H9 (cell line): ENCODE results near the gene C1orf116. TPM values are rescaled to one million over a fixed set of nuclear protein-coding genes. Genes with fewer than 3 reads are reported as not detected.
A peak's percentile ranks its signal among the peaks of the same experiment; 100 is the strongest.

ENCODE experiments used
- DNase-seq: peaks from one replicate; pipeline ENCODE4 v3.0.0-alpha.2; 2017
- H2AFZ ChIP-seq: one replicate; pipeline ENCODE4 v1.6.1; 2013; ENCODE audit warnings: mild to moderate bottlenecking, low read length, control low read depth, moderate library complexity
- H2AK5ac ChIP-seq: 2 replicates; pipeline ENCODE4 v1.6.1; 2013; ENCODE audit warnings: low read length, control low read depth, mixed read lengths; ENCODE audit not compliant: insufficient read length
- H2BK120ac ChIP-seq: one replicate; pipeline ENCODE4 v1.6.1; 2013; ENCODE audit warnings: low read depth, mild to moderate bottlenecking, low read length, control low read depth, inconsistent platforms; ENCODE audit not compliant: poor library complexity, severe bottlenecking
- H2BK12ac ChIP-seq: 2 replicates; pipeline ENCODE4 v1.6.1; 2013; ENCODE audit warnings: low read length, control low read depth, mixed read lengths, low read depth; ENCODE audit not compliant: insufficient read length
- H2BK15ac ChIP-seq: 2 replicates; pipeline ENCODE4 v1.6.1; 2013; ENCODE audit warnings: low read depth, low read length, control low read depth
- H2BK20ac ChIP-seq: one replicate; pipeline ENCODE4 v1.6.1; 2013; ENCODE audit warnings: low read depth, mild to moderate bottlenecking, low read length, control low read depth, inconsistent platforms; ENCODE audit not compliant: poor library complexity, severe bottlenecking
- H2BK5ac ChIP-seq: 2 replicates; pipeline ENCODE4 v1.6.1; 2013; ENCODE audit warnings: low read length, control low read depth, mixed read lengths; ENCODE audit not compliant: insufficient read length
- H3K14ac ChIP-seq: 2 replicates; pipeline ENCODE4 v1.6.1; 2013; ENCODE audit warnings: low read length, control low read depth; ENCODE audit not compliant: insufficient read depth
- H3K18ac ChIP-seq: 2 replicates; pipeline ENCODE4 v1.6.1; 2013; ENCODE audit warnings: low read depth, mild to moderate bottlenecking, mixed read lengths, low read length, control low read depth; ENCODE audit not compliant: insufficient read length
- H3K23ac ChIP-seq: 2 replicates; pipeline ENCODE4 v1.6.1; 2013; ENCODE audit warnings: low read length, control low read depth, mixed read lengths, low read depth; ENCODE audit not compliant: insufficient read length
- H3K23me2 ChIP-seq: 2 replicates; pipeline ENCODE4 v1.6.1; 2013; ENCODE audit warnings: low read depth, mild to moderate bottlenecking, mixed read lengths, low read length, control low read depth; ENCODE audit not compliant: insufficient read length, poor library complexity, severe bottlenecking
- H3K27ac ChIP-seq: 2 replicates; pipeline ENCODE4 v1.5.1; 2013; ENCODE audit warnings: low read length, control low read depth, mixed read lengths, low read depth; ENCODE audit not compliant: insufficient read length
- H3K27me3 ChIP-seq: 2 replicates; pipeline ENCODE4 v1.6.1; 2013; ENCODE audit warnings: low read length, control low read depth, inconsistent platforms; ENCODE audit not compliant: insufficient read depth
- H3K4ac ChIP-seq: 2 replicates; pipeline ENCODE4 v1.6.1; 2013; ENCODE audit warnings: low read depth, mild to moderate bottlenecking, control low read depth, inconsistent platforms, low read length, moderate library complexity
- H3K4me1 ChIP-seq: 2 replicates; pipeline ENCODE4 v1.6.1; 2013; ENCODE audit warnings: low read length, control low read depth, inconsistent platforms; ENCODE audit not compliant: insufficient read depth
- H3K4me2 ChIP-seq: 2 replicates; pipeline ENCODE4 v1.6.1; 2013; ENCODE audit warnings: low read length, control low read depth, mixed read lengths; ENCODE audit not compliant: insufficient read length, insufficient read depth
- H3K56ac ChIP-seq: 2 replicates; pipeline ENCODE4 v1.6.1; 2013; ENCODE audit warnings: low read depth, mild to moderate bottlenecking, mixed read lengths, low read length, control low read depth; ENCODE audit not compliant: insufficient read length
- H3K79me1 ChIP-seq: 2 replicates; pipeline ENCODE4 v1.6.1; 2013; ENCODE audit warnings: low read depth, mild to moderate bottlenecking, moderate library complexity, low read length, control low read depth, inconsistent platforms; ENCODE audit not compliant: insufficient read depth, poor library complexity, severe bottlenecking
- H3K79me2 ChIP-seq: 2 replicates; pipeline ENCODE4 v1.6.1; 2013; ENCODE audit warnings: low read length, control low read depth, inconsistent platforms; ENCODE audit not compliant: insufficient read depth
- H3K9ac ChIP-seq: 2 replicates; pipeline ENCODE4 v1.6.1; 2013; ENCODE audit warnings: low read length, control low read depth, mixed read lengths; ENCODE audit not compliant: insufficient read length; ENCODE audit errors: extremely low read depth
- H3K9me3 ChIP-seq: one replicate; pipeline ENCODE4 v1.6.1; 2013; ENCODE audit warnings: low read depth, low read length, inconsistent platforms; ENCODE audit not compliant: control insufficient read depth
- H3T11ph ChIP-seq: one replicate; pipeline ENCODE4 v1.6.1; 2013; ENCODE audit warnings: mild to moderate bottlenecking, low read length, control low read depth, inconsistent platforms
- H4K20me1 ChIP-seq: one replicate; pipeline ENCODE4 v1.6.1; 2013; ENCODE audit not compliant: control insufficient read depth, insufficient read length, insufficient read depth
- H4K5ac ChIP-seq: 2 replicates; pipeline ENCODE4 v1.6.1; 2013; ENCODE audit warnings: low read depth, mild to moderate bottlenecking, mixed read lengths, low read length, control low read depth; ENCODE audit not compliant: insufficient read length
- H4K8ac ChIP-seq: replicated peaks from 2 replicates; pipeline ENCODE4 v1.6.1; 2013; ENCODE audit warnings: low read length, control low read depth, mixed read lengths, low read depth; ENCODE audit not compliant: insufficient read length
- H4K91ac ChIP-seq: 2 replicates; pipeline ENCODE4 v1.6.1; 2013; ENCODE audit warnings: low read depth, mild to moderate bottlenecking, moderate library complexity, mixed read lengths, low read length, control low read depth; ENCODE audit not compliant: insufficient read length
- H3K27ac Mint-ChIP-seq, 3 experiments: 2 replicates in 2 of 3; 3 replicates in 1 of 3; pipeline ENCODE4 v1.8.0; 2020 to 2021; ENCODE audit warnings: mixed read lengths in 3 of 3, mild to moderate bottlenecking in 1 of 3, moderate library complexity in 1 of 3
- H3K27me3 Mint-ChIP-seq: 2 replicates; pipeline ENCODE4 v1.8.0; 2021; ENCODE audit warnings: low read depth, mild to moderate bottlenecking, moderate library complexity, mixed read lengths
- H3K36me3 Mint-ChIP-seq, 3 experiments: 2 replicates in 2 of 3; 3 replicates in 1 of 3; pipeline ENCODE4 v1.8.0; 2020 to 2021; ENCODE audit warnings: low read depth in 3 of 3, mixed read lengths in 3 of 3; ENCODE audit not compliant: insufficient read depth in 1 of 3
- H3K4me1 Mint-ChIP-seq, 2 experiments: 2 replicates each; pipeline ENCODE4 v1.8.0; 2020; ENCODE audit warnings: mixed read lengths in 2 of 2
- H3K4me3 Mint-ChIP-seq, 2 experiments: 2 replicates in 1 of 2; 3 replicates in 1 of 2; pipeline ENCODE4 v1.8.0; 2020 to 2021; ENCODE audit warnings: mild to moderate bottlenecking in 2 of 2, mixed read lengths in 2 of 2, moderate library complexity in 1 of 2
- H3K9me3 Mint-ChIP-seq, 2 experiments: 2 replicates in 1 of 2; 3 replicates in 1 of 2; pipeline ENCODE4 v1.8.0; 2020; ENCODE audit warnings: mild to moderate bottlenecking in 2 of 2, mixed read lengths in 2 of 2, moderate library complexity in 1 of 2
- WGBS: extraction: QIAGEN DNeasy Blood & Tissue Kit; methylation state at CpG from one replicate; pipeline ENCODE4 v1.1.7; 2013; ENCODE audit warnings: missing lambda C conversion rate, low lambda C conversion rate, mixed read lengths; ENCODE audit not compliant: insufficient read length; ENCODE audit errors: extremely low coverage; 5-methylcytosine and 5-hydroxymethylcytosine counted together
- total RNA-seq: library from RNA; stranded (reverse); gene quantifications from 2 replicates; pipeline ENCODE4 v1.2.1, GENCODE V29; 2021
- TF ChIP-seq, protein P1 (sequence below): fragments of 200-600 bp; sonication (generic); conservative IDR thresholded peaks from 3 replicates; pipeline ENCODE4 v1.8.0; 2021; ENCODE audit warnings: antibody characterized with exemption, mild to moderate bottlenecking

The C1orf116 gene
- total RNA-seq, 1 experiment from 2014 or later = 0.48 TPM

DNA sequence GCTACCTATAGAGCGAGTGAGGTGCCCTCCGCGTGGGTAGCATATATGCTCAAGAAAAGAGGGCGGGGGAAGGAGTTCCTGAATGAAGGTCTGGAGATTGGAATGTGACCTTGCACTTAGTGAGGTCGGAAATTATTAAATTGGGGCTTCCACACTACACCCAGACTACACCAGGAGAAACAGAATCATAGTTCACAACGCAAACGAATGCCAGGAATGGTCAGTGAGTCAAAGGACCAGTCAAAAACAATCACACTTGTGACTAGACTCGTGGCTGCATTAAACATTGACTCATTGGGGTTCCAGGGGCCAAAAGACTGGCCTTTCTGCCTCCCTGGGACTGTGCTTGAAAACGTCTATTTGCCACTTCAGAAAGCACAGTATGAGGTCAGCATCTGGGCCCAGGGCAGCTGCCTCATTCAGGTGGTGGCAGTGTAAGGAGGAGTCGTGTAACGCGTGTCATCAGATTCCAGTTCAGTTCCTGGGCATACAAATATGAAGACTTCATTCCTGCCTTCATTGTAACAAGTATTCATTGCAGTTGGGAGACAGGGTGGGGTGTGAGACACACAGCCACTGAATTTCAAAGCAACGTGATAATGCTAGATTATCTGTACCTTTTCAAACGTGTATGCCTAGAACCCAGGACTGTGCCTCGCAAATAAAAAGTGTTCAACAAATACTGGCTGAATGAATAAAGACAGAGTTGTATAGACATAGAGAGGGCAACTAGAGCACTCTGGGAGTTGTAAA, 18.8 kb upstream of the C1orf116 start, which contains the start of gene YOD1:
Gene YOD1, minus strand, starts transcription at position 18 of the 753 bp plus-strand sequence. CDS start 178 bp downstream, outside the sequence.
- no peaks in the 10 kb centered on the region for H3K79me1 ChIP-seq
- peak within 1 kb of the TSS; percentile 63 for H3K4me2 ChIP-seq
- H3K4me1 ChIP-seq = peaks cover 3% of the 10 kb centered on the region; the same call in 1 of the 2 replicates
- peak within 1 kb of the TSS; percentile 77 for H3K27ac ChIP-seq
- no peak within 1 kb of the TSS for H2BK15ac ChIP-seq
- H3K9ac ChIP-seq = peak within 1 kb of the TSS; percentile 98
- H3K79me2 ChIP-seq = peaks cover 10% of the 10 kb centered on the region; the same call in 1 of the 2 replicates
- H3K56ac ChIP-seq = no peak within 1 kb of the TSS
- no peaks in the 10 kb centered on the region for H3K9me3 ChIP-seq
- H4K20me1 ChIP-seq = no peaks in the 10 kb centered on the region
- no peak within 1 kb of the TSS for H4K91ac ChIP-seq
- Mint-ChIP-seq H3K36me3 (peaks cover 13 to 28% (median 20%) of the 10 kb centered on the region in 3 experiments; a peak in 6 of 7 replicates), H3K4me3 (peak within 1 kb of the TSS; percentile 99 to 100), H3K27ac (peak within 1 kb of the TSS; percentile 99), H3K4me1 (peaks cover 36 to 40% of the 10 kb centered on the region in 2 experiments), H3K9me3 (no peaks in the 10 kb centered on the region; a peak in 1 of 5 replicates), H3K27me3 (peaks cover 1% of the 10 kb centered on the region)
- no peak within 1 kb of the TSS for H3K4ac ChIP-seq
- no peak within 1 kb of the TSS for H2BK12ac ChIP-seq
- peak within 1 kb of the TSS; percentile 9 for H2BK5ac ChIP-seq
- no peak within 1 kb of the TSS for H3K23ac ChIP-seq
- no peak within 1 kb of the TSS for H2BK120ac ChIP-seq
- no peaks in the 10 kb centered on the region for H3K27me3 ChIP-seq
- peak within 1 kb of the TSS; percentile 100 for H2AFZ ChIP-seq
- no CpG with 5 or more reads among the region's 15 CpGs for WGBS
- peak within 1 kb of the TSS; percentile 33 for H4K5ac ChIP-seq
- H2BK20ac ChIP-seq = no peak within 1 kb of the TSS
- no peak within 1 kb of the TSS for H4K8ac ChIP-seq
- peak within 1 kb of the TSS; percentile 96 for H3K18ac ChIP-seq
- H2AK5ac ChIP-seq = no peak within 1 kb of the TSS
- H3K14ac ChIP-seq = peak within 1 kb of the TSS; percentile 94
- TF ChIP-seq, protein P1, sequence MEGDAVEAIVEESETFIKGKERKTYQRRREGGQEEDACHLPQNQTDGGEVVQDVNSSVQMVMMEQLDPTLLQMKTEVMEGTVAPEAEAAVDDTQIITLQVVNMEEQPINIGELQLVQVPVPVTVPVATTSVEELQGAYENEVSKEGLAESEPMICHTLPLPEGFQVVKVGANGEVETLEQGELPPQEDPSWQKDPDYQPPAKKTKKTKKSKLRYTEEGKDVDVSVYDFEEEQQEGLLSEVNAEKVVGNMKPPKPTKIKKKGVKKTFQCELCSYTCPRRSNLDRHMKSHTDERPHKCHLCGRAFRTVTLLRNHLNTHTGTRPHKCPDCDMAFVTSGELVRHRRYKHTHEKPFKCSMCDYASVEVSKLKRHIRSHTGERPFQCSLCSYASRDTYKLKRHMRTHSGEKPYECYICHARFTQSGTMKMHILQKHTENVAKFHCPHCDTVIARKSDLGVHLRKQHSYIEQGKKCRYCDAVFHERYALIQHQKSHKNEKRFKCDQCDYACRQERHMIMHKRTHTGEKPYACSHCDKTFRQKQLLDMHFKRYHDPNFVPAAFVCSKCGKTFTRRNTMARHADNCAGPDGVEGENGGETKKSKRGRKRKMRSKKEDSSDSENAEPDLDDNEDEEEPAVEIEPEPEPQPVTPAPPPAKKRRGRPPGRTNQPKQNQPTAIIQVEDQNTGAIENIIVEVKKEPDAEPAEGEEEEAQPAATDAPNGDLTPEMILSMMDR = no peak
- DNase-seq = no peak
- no peak within 1 kb of the TSS for H3T11ph ChIP-seq
- H3K23me2 ChIP-seq = peaks cover 11% of the 10 kb centered on the region
